Cardiac septum (tissue), 1 donor: ENCODE measurements around the gene B3GNT7. TPM values are rescaled to one million over a fixed set of nuclear protein-coding genes. Genes with fewer than 3 reads are reported as not detected.

Experiments
- microRNA-seq: library from miRNA; unstranded; fragments of <30 nt; microRNA quantifications from one replicate; pipeline ENCODE4 v1.2.0, GENCODE V29; 2020
- total RNA-seq: library from RNA; stranded (reverse); fragmentation: NEBNext Ultra II Directional; extraction: Animal tissue kit (Norgen Biotek cat#: 25700); gene quantifications from one replicate; pipeline ENCODE4 v1.2.1, GENCODE V29; 2021
- donor health status: DM: no; HTN: no; CAD: no.

Gene B3GNT7
- total RNA-seq, 1 donor from 2014 or later, result 5.4 TPM

Small RNA genes lying within 50 kb of the gene (microRNA-seq; reads per million reads assigned to microRNA genes)
- gene MIR4777, result not detected

Other genes starting within 250 kb of the B3GNT7 start
- gene ARMC9, start 197.1 kb upstream of the B3GNT7 start, total RNA-seq, result 3.9 TPM
- 299 TPM for gene NCL, start 68.8 kb downstream of the B3GNT7 start, total RNA-seq
- gene NMUR1, start 134.7 kb downstream of the B3GNT7 start, total RNA-seq, result 0.22 TPM
- gene TEX44, start 197.2 kb downstream of the B3GNT7 start, total RNA-seq, result not detected